Measurements from ENCODE around the gene CTTN.

The CTTN gene

DNA sequence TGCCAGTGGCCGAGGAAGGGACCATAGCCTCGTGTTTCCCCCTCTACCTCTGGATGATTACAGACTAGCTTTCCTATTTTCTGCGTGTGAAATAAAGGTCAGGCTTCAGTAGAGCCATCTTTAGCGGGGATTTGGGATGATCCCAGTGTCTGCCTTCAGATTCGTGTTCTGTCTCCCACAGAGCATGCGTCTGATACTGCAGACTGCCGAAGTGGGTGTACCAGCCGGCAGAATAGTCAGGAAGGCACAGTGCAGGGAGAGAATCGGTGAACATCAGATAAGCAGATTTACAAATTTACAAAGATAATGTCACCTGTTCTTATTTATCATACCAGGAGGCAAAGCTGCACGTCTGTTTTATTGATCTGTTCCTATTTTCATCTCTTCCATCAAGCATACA, 11.1 kb downstream of the CTTN start:
- no peak for DNase-seq (ENCODE audit: low read depth in 3 of 3, low spot score in 1 of 3)

DNA sequence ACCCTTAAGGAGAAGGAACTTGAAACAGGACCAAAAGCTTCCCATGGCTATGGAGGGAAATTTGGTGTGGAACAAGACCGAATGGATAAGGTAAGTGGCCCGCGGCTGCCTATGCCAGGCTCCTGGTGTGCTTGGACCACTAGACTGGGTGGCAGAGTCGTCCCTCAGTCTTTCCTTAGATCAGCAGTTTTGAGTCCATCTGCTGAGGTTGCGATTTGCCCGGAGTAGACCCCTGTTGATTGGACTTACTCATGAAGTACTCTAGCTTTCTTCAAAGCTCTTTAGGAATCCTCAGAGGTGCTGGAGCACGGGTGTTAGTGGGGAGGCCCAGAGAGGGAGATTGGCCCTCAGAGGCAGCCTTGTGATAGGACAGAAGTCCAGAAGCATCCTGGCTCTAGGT, 11.5 kb downstream of the CTTN start:
- DNase-seq (ENCODE audit: low read depth in 3 of 3, low spot score in 1 of 3): no peak

DNA sequence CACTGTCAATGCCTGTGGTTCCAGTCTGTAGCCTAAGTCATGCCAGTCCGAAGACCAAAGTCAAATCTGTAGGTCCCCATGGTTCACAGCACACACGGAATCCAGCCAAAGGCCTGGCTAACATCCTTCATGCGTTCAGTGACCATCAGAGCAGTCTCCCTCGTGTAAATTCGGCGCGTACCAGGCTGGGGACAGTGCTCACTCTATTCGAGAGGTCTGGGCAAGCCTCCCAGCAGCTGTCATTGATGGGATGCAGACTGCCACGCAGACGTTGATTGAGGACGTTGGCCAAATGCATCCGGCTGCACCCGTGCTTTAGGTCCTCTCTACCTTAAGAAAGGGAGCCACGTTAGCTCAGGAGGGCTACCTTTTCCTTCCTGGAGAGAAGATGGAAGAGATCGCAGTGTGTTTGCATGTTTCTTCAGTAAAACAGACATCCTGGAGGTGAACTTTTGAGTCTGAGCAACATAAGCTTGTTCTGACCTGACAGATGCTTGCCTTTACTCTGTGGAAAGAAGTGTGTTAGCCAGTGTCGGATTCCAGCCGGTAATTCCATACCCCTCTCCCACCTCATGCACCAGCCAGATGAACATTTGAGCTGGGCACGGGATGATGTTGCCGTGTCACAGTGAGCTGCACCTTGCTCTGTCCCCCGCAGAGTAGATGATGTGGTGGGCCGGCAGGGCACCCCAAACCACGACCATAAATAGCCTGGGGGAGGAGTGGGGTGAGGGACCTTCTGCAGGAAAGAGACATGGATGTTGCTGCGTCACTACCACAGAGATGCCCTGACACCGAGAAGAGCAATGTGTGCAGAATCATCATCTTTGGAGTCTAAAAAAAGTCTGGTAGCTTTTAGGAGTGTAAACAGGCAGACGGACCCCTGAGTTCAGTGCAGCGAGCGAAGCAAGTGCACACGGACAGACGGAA, 12.2 kb downstream of the CTTN start:
- no peak for DNase-seq (ENCODE audit: low read depth in 3 of 3, low spot score in 1 of 3)

DNA sequence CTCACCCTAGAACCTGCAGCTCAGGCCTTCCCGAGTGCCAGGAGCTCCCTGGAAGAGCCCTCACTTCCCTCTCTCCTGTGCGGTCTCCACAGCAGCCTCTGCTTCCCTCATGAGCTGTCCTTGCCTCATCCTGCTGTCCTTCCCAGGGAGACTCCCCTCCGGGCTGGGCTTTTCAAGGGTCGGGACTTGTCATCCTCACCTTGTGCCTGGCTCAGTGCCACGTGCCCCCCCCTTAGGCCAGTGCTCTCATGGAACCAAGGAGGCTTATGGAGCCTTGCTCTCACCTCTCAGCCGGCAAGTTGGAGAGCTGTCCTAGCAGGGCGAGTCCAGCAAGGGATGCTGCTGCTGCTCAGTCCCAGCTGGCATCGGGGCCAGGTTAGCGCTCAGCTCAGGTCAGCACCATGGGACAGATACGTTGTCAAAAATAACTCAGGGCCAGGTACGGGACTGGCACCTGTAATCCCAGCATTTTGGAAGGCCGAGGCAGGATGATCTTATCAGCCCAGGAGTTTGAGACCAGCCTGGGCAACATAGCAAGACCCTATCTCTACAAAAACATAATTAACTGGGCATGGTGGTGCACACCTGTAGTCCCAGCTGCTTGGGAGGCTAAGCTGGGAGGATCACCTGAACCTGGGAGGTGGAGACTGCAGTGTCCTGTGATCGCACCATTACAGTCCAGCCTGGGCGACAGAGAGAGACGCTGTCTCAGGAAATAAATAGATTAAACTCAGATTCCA, 13.6 kb downstream of the CTTN start:
- no peak for DNase-seq (ENCODE audit: low read depth in 3 of 3, low spot score in 1 of 3)

DNA sequence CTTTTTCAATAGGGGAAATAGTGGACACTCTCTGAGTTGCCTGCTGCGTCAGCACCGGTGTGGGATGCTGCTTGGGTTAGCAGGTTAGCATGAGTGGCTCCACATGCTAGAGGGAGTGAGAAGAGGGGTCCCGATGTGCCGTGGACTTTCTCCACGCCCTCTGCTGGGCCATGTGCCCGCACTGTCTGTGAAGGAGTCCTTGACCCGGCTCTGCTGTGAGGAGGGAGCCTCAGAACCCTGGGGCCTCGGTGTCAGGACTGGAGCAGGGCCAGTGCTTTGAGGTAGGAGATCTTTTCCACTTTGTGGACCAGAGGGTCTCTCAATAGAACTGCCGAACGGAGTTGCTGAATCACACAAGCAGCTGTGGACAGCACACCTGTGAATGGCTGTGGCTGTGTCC, 14.8 kb downstream of the CTTN start:
- DNase-seq (ENCODE audit: low read depth in 3 of 3, low spot score in 1 of 3): no peak

DNA sequence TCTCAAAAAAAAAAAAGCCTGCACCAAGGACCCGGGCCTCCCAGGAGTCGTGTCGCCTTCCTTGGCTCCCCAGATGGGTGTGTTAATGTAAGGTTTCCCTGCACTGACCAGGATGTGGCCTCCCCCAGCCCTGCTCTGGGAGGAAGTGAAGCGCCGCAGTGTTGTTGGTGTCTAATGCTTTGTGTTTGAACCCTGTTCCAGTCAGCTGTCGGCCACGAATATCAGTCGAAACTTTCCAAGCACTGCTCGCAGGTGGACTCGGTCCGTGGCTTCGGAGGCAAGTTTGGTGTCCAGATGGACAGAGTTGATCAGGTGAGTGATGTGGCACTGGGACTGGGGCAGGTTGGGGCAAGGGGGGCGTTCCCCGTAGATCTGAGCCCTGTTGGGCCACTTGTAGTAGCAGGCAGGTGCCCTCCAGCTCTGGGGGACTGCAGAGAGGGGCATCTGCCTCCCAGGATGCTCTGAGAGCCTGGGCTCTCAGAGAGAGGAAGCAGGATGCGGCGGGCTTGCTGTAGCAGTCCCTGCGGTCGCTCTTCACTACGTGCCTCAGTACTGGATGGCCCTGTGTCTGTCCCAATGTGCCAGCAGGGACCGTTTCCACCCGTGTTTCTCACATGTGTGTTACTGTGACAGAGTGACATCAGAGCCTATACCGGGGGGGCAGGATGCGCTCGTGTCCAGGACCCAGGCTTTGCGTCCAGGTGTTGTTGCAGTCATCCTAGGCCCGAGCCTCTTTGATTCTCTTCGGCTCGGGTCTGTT, 16.2 kb downstream of the CTTN start:
- no peak for DNase-seq (ENCODE audit: low read depth in 3 of 3, low spot score in 1 of 3)

DNA sequence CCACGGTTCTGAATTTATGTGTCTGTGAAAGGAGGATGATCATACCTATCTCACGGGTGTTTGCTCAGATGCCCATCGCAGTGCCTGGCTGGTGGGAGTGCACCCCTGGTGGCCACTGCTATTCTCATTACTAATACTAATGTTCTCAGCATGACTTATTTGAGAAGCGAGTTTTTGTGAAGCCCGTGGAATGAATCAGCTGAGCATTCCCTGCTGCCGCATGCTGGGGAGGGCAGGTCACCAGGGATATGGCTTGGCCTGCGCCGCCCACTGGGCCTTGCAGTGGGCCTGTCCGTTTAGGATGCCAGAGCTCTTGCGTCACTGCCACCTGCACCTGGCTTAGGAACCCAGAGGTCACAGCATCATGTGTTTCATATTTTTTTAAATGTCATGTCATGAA, 16.9 kb downstream of the CTTN start:
- DNase-seq (ENCODE audit: low read depth in 3 of 3, low spot score in 1 of 3): no peak

DNA sequence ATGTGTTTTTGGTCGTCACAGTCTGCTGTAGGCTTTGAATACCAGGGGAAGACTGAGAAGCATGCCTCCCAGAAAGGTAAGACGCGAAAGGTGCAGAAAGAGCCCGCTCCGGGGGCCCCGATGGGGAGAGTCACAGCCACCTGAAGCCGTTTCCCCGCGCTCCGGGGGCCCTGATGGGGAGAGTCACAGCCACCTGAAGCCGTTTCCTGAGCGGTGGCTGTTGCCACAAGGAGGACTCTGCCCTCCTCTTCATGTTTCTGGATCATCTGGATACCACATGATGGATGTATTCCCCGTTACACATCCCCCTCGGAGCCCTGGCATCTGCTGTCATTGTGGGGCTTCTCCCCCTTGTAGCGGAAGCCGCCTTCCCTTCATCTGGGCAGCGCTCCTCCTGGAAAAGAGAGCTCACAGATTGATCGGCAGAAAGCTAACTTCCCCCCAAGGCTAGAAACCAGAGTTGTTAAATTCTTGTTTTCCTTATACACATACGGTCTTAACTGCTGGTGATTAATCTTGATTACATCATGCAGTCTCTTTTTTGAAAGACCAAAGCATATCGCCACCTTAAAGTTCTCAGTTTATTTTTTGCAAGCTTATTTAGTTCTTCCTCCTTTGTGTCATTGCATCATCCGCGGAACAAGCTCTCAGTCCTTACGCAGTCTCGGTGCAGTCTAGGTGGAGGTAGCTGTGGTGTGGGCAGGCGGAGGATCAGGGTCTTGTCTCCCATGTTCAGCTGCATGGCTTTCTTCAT, 17.5 kb downstream of the CTTN start:
- no peak for DNase-seq (ENCODE audit: low read depth in 3 of 3, low spot score in 1 of 3)

DNA sequence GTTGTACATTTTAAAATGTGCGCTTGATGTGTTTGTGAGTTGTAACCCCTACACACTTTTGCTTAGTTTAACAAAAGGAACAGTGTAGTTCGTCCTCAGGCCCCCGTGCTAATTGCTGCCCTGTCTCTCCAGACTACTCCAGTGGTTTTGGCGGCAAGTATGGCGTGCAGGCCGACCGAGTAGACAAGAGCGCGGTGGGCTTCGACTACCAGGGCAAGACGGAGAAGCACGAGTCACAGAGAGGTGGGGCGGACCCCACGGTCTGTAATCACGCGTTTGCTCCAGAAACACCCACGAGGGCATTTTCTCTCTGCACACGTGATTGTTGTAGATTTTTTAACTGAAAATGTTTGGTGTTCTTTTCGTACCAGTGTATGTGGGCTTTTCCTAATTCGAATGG, 18.6 kb downstream of the CTTN start:
- DNase-seq (ENCODE audit: low read depth in 3 of 3, low spot score in 1 of 3): no peak

DNA sequence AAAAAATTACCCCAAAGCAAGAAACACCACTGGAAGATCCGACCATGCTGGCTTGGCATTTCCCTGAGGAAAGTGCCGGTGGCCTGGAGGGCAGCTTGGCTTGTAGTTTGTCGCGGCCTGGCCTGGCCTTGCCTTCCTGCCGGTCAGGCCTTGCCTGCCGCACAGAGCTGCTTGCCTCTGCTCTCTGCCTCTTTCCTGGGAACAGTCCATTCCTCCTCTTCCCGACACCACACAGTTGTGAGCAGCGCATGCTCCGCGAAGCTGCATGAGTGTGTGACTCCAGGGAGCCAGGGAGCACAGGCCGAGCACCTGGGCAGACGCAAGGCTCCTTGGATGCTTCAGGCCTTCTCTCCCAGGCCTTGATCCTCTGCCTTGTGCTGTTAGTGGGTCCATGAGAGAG, 19.8 kb downstream of the CTTN start:
- no peak for DNase-seq (ENCODE audit: low read depth in 3 of 3, low spot score in 1 of 3)

DNA sequence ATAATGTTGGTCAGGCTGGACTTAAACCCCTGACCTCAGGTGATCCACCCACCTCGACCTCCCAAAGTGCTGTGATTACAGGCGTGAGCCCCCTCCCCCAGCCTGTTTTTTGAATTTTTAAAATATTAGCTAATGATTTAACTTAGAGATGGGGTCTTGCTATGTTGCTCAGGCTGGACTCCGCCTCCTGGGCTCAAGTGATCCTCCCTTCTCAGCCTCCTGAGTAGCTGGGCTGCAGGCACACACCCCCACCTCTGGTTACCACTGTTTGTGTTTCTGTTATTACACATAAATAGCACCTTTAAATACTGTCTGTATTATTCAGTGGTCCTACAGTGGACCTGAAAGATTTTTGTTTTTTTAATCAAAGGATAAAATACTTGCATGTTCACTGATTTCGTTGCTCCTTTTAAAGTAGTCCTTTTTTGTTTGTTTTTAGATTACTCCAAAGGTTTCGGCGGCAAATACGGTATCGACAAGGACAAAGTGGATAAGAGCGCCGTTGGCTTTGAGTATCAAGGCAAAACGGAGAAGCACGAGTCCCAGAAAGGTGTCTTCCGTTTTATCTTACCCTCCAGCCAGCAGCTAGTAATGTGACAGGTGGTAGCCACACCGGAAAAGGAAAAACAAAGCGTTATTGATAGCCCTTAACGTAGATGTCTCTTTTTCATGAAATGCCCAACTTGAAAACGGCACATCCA, 21.1 kb downstream of the CTTN start:
- DNase-seq (ENCODE audit: low read depth in 3 of 3, low spot score in 1 of 3): no peak

DNA sequence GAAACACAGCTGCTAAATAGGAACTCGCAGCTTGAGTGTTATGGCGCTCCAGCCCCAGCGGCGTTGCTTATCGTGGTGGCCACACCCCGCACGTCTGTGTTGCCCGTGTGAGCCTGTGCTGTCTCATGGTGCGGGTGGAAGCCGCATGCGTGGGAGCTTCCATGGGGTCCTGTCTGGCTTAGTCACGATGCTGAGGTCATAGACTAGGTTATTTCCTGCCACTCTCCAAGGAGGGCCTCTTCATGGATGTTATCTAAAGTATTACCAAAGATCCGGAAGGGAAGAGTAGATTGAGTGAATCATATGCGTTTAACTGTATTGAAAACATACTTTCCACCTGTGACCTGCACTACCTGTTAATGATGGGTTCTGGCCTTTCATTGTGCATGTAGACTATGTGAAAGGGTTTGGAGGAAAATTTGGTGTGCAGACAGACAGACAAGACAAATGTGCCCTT, 21.7 kb downstream of the CTTN start:
- no peak for DNase-seq (ENCODE audit: low read depth in 3 of 3, low spot score in 1 of 3)

DNA sequence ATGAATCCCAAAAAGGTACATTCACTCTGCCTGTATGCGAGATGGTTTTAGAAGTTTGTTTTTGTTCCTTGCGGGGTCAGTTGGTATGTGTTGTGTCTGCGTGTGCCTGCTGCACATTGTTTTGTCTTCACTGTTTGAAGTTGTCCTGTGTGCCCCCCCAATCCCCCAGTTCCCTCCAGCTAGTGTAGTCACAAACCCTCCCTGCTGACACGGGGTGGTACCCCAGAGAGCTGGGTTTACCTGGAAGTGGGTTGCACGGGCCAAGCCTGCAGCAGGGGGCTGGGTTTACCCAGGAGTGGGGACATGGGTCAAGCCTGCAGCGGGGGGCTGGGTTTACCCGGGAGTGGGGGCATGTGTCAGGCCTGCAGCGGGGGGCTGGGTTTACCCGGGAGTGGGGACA, 22.2 kb downstream of the CTTN start:
- no peak for DNase-seq (ENCODE audit: low read depth in 3 of 3, low spot score in 1 of 3)

DNA sequence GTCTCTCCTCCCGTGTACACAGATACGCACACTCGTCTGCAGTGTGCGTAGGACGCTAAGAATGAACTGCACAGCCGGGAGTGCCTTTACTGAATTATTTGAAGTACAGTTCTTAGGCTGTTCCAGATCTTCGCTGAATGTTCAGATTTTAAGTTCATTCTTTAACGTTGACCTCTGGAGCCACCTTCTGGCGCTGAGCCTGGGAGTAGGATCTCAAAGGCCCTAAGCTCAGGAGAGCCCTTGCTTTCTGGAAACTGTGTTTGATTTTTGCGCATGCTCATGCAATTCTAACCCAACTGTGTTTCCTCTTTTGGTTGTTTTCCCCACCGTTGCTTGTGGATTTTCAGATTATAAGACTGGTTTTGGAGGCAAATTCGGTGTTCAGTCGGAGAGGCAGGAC, 22.8 kb downstream of the CTTN start:
- no peak for DNase-seq (ENCODE audit: low read depth in 3 of 3, low spot score in 1 of 3)

DNA sequence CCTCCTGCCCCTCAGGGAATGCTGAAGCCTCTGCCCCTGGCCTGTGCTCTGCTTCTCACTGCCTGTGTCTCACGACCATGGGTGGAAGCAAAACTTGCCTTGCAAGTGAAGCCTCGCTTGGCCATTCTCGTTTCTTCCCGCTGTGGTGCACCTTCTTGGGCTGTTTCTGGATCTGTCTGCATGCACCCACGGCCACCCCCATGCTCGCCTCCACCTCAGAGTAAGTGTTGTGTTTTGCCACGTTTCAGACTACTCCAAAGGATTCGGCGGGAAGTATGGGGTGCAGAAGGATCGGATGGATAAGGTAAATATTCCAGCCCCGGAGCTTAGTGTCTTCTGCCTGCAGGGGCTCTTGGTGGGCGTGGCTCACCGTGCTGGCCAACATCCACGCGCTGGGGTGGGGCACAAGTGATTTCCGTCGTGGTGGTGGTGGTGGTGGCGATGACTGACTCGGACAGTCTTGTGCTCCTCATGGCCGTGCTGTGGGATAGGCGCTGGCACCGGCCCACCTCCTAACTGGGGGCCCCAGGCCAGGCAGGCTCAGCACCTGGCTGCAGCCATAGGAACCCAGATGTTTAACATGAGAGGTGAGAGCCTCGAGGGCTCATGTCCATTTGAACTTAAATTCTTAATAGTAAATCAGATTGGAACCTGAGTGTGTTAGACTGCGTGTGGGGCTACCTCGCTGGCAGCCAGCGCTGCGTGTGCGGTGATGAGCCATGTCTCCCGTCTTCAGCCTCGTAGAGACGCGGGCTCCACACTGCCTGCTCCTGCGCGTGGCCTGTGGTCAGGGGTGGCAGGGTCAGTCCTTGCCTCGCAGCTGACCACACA, 24.6 kb downstream of the CTTN start:
- no peak for DNase-seq (ENCODE audit: low read depth in 3 of 3, low spot score in 1 of 3)

DNA sequence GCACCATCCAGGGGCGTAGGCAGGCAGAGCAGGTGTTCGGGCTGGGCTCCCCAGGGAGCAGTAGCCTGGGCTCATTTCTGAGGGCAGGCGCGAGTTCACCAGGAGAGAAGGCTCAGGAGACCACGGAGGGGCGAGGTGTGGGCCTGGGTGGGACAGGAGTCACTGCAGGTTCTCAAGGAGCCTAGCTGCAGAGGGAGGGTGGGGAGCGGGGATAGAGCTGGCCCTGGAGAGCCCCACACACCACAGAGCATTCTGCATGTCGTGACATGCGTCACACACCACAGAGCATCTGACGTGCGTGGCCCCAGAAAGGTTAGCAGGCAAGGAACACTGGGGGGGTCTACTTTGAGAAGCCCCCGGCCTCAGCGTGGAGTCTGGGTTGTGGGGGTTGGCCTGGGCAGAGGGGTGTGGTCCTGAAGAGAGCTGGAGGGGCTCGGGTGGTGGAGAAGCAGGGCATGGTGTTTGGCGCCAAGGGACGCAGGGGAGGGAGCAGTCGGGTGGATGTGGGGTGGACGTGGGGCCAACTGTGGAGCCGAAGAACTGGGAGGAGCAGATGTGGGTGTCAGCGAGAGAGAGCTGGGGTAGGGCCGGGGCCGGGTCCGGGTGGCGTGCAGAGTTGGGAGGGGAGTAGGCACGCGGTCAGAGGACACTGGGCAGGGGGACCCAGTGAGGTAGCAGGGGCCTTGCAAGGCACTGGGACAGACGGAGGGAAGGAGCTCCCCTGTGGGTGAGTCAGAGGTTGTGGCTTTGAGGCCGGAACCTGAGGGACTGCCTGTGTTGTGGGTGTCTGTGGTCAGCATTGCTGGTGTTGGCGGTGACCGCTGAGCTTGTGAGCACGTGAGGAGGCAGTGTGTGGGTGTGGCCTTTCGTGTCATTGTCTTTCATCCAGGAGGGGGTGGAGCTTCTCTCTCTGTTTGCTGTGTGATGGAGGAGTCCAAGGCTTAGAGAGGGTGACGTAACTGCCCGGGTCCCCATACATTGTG, 25.5 kb downstream of the CTTN start:
- DNase-seq (ENCODE audit: low read depth in 3 of 3, low spot score in 1 of 3): no peak

DNA sequence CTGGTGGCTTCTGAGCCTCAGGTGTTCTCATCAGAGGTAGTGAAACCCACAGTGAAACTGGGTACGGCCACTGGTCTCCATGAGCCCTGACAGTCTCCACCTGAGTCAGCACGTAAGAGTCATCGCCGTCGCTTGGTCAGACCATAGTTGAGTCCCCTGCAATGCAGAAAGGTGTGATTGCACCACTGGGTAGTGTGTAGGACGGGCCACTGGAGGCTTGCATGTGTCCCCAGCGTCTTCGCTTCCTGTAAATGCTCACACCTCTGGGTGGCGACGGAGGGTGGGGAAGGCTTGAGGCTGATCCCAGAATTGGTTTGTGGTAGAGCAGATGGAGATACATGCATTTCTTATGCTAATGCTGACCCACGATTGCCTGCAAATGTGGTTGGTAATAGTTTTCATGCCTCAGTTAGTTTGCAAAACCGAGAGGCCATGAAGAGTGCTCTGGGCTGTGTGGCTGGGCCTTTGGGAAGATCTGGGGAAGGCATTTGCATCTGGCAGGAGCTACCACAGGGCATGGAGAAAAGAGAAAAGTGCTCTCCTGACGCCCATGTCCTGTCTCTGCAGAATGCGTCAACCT, 26.5 kb downstream of the CTTN start:
- DNase-seq (ENCODE audit: low read depth in 3 of 3, low spot score in 1 of 3): no peak

DNA sequence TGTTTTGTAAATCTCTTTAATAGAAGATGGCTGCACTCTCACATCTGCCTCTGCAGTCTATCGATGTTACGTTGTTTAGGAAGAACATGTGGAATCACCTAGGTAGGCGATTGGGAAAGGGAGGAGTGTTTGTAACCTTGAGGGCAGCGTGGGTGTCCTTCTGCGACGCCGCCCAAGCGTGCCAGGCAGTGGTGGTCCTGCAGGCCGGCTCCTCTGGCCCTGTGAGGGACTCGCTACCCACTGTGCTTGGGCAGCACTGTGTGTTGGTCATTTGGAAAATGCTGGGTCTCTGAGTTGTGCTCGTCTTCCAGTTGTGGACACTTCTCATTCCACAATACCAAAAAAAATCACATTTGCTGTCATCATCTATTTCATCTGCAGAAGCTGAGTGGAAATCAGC, 29.1 kb downstream of the CTTN start:
- no peak for DNase-seq (ENCODE audit: low read depth in 3 of 3, low spot score in 1 of 3)

All from stimulated activated CD4-positive, alpha-beta T cell treated with anti-CD3 and anti-CD28 coated beads, TNF-alpha, amount 100 ng/mL, for 1 hour (primary cell).